HG03025 (cell line): ENCODE results near the gene CACNG5.

ENCODE experiments used
- ATAC-seq: cut with Tn5 transposase; IDR thresholded peaks from one replicate; pipeline ENCODE4 v1.9.1; 2021; ENCODE audit warnings: mild to moderate bottlenecking, moderate library complexity; ENCODE audit not compliant: unreplicated experiment, low FRiP score

CACNG5 gene

DNA sequence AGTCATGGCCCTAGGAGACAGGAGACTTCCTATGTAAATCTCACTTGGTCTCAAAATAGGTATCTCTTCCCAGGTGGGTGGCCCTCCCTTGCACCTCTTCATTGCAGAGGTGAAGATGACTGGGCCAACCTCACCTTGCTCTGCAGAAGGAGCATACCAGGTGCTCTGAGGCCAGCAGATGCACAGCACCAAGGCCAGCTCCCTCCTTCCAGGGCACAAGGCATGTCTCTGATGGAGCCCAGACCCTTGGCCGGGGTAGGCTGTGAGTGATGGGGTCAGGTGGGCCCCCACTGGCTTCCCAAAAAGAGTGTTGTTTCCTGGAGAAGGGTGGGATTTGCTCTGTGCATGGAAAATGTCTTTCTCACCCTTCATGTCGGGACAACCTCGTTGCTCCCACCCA, 12.8 kb downstream of the CACNG5 start:
- ATAC-seq, result no peak

DNA sequence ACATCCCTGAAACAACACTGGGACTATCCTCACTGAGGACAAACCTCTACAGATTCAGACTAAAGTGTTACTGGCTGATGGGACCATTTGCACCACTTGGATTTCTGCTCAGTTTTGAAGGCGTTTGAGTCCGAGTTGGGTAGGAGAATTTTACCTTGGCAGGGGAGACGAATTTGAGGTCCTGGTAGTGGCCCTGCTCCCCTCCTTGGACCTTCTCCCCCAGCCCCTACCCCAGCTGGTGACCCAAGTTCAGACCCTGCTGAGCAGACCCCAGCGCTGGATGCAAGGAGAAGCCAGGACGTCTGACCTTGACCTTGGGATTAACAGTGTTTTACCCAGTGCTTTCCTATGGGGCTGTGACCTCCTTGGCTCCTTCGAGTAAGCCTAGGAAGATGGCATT, 13.6 kb downstream of the CACNG5 start:
- ATAC-seq, result no peak

DNA sequence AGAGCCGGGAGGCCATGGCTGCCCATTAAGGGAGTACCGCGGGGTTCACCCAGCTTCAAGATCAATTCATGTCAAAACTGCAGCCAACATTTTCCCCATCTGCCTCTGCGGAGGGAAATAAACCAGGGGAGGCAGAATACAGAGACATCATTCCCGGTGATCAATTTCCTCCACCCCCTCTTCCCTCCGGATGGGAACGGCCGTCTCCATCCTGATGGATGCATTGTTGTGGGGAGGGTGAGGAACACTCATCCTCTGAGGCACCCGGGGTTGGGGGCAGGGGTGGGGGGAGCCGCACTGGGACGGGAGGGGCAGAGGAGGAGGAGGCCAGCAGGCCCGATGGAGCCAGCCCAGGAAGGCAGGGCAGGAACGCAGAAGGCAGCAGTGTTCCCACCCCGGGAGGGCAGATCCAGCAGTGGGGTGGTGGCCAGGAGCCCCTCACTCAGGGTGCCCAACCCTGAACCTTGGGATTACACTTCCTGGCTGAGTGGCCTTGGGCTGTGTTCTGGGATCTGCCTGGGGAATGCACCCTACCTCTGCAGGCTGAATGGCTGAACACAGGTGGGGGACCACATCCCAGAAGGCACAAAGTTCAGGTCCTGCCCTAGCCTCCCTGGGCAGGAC, 14.2 kb downstream of the CACNG5 start:
- no peak for ATAC-seq

GRCh38 chr17:66849851-66850580, 15.1 kb downstream of the CACNG5 start:
- no peak for ATAC-seq

DNA sequence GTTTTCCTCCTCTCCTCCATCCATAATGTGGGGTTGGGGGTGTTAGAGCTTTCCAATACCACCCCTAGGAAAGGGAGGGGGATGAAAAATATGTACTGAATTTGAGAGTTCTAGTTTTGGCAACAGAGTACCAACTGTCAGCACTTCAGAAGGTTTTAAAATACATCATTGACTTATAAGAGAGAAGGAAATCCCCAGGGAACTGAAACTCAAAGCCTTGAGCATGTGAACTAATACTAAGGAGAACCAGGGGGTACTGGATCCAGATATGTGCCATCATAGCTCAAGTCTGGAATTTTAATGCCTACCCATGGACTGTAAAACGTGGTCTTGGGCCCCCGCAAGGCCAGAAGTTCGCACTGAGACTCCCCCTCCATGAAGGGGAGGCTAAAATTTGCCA, 15.8 kb downstream of the CACNG5 start:
- ATAC-seq, result no peak

GRCh38 chr17:66855204-66855603, 20.3 kb downstream of the CACNG5 start:
- ATAC-seq, result no peak

DNA sequence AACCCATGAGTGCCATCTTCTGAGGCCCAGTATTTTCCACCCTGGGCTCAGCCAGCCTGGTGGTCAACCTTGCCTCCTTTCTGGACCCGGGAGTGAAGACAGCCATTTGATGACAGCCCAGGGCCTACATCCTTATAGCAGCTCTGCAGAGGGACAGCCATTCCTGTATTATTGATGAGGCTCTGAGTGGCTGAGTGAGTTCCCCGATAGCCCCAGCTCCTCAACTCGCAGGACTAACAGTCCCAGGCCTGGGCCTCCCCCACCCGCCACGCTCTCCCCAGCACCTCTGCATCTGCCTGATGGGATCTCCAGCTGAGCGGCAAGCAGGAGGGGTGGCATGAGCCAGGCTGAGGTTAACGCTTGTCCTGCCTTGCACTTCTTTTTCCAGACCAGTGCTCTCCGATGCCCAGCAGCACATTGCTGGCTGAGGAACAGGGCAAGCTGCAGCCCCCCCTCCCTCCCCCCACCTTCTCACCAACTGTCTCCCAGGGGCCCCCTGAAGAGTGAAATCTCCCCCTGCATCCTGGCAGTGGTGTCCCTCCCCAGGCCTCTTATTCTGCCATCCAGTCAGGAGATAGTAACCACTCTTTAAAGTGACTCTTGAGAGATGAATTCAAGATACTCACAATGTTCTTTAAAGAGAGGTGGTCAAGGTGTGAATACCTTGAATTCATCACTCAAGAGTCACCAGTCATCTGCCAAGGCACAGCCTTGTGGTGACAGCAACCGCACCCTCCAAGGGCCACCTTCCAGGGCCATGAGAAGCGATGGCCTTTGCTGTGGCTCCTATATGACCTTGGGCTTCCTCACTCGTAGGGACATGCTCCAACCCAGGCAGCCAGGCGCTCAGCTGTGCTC, 23.5 kb downstream of the CACNG5 start:
- no peak for ATAC-seq

GRCh38 chr17:66859353-66859752, 24.4 kb downstream of the CACNG5 start:
- no peak for ATAC-seq

GRCh38 chr17:66860204-66860603, 25.3 kb downstream of the CACNG5 start:
- ATAC-seq, result no peak

DNA sequence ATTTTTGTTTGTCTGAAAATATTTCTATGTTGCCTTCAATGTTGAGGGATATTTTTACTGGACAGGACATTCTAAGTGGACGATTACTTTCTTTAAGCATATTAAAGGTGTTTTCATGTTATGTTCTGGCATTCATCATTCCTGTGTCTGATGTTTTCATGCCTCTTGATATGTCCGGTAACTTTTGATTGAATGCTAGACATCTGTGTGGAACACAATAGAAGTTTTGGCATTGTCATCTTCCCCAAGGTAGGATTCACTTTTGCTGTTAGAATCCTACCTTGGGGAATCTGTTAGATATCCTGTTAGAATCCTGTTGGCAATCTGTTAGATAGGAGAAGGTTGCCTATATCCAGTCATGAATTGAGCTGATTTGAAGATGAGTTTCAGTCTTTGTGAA, 28.9 kb downstream of the CACNG5 start:
- ATAC-seq, result no peak

DNA sequence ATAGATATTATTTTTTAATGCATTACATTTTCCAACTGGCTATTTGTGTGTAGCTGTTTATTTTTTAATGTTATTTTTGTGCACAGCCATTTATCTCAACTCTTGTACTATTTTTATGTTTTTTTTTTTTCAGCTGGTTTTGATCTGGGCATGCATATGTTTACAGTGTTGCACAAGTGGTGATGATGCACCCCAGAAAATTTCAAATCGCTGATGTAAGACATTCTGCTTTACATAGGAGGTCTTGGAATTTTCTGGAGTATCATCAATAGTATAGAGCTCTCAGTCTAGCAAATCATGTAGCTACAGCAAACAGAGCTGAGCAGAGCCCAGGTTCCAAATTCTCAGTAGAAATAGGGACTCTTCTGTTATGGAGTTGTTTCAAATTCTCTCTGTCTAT, 30.2 kb downstream of the CACNG5 start:
- no peak for ATAC-seq

DNA sequence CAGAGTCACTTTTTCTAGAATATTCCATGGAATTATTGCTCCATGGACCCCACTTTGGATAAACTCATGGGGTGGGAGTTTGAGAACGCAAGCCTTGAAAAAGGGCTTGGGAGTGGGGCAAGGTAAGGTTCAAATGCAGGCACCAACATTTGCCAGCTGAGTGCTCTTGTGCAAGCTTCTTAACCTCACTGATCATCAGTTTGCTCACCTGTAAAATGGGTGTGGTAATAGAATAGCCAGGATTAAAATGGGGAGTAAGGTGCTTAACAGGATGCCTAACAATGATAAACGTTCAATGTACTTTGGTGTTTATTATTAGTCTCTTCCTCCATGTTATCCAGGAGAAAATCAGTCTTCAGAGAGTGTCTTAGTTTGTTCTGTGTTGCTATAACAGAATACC, 39.0 kb downstream of the CACNG5 start:
- no peak for ATAC-seq

DNA sequence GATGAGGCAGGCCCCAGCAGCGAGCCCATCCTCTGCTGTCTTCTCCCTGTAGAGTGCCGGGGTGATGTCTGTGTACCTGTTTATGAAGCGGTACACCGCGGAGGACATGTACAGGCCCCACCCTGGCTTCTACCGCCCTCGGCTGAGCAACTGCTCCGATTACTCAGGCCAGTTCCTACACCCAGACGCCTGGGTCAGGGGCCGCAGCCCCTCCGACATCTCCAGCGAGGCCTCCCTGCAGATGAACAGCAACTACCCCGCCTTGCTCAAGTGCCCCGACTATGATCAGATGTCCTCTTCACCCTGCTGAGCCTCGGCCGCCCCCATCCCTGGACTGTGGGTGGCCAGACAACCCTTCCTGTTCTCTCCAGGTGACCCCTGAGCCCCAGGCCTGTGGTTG, 50.0 kb downstream of the CACNG5 start:
- no peak for ATAC-seq

- ATAC-seq, result no peak
Observed at GRCh38 chr17:66885417-66885816, 50.5 kb downstream of the CACNG5 start.

DNA sequence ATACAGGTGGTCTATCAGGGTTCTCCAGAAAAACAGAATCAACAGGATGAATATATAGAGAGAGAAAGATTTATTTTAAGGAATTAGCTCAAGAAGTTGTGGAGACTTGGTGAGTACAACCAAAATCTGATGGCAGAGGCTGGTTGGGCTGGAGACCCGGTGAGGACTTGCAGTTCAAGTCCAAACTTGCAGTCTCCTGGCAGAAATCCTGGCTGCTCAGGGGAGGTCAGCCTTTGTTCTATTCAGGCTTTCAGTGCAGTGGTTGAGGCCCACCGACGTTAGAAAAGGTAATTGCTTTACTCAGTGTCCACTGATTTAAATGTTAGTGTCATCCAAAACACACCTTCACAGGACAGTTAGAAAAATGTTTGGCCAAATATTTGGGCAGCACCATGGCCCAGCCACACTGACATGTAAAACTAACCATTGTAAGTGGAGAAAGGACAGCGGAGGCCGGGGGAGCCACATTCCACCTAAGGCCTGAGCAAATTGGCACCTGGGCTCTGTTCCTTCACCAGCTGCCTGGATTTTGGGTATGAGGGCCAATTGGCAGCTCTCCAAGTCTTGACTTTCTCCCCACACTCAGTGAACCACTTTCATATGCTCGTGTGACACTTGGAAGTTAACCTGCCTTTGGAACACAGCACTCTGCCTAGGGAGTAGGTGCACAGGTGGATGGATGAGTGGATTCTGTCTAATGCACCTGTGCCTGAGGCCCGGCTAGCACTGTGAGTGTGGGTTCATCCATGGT, 54.7 kb downstream of the CACNG5 start:
- ATAC-seq, result no peak

DNA sequence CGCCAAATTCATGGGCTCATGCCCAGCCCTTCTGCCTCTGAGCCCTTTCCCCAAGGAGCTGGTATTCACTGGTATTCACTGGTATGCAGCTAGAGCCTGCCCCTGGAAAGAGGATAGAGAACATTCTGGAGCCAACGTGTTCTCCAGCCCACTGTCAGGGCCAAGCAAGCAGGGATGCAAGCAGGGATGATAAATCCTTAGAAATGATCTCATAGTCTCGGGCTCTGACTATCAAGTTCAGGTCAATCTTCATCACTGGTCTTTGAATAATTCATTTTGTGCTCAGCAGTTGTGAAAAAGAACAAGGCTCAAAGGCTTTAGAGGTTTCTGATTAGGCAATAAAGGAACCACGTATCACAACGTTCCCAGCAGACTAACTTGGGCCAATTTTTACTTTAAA, 57.3 kb downstream of the CACNG5 start:
- no peak for ATAC-seq

DNA sequence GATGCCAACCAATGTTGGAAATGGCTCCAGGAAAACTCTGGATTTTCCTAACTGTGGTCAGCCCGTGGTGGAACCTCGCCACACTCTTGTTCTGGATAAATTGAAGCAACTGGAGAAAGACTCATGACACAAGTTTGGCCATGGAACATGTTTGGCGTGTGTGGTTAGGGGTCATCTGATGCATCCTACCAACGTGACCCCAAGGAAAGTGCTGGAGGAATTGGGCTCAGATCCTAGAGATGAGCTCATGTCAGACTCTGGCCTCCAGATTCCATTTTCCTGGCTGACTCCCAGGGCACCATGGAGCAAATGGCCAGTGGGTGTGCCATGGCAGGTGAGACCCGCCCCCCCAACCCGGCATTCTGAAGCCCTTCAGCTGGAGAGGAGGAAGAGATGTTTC, 58.5 kb downstream of the CACNG5 start:
- no peak for ATAC-seq

DNA sequence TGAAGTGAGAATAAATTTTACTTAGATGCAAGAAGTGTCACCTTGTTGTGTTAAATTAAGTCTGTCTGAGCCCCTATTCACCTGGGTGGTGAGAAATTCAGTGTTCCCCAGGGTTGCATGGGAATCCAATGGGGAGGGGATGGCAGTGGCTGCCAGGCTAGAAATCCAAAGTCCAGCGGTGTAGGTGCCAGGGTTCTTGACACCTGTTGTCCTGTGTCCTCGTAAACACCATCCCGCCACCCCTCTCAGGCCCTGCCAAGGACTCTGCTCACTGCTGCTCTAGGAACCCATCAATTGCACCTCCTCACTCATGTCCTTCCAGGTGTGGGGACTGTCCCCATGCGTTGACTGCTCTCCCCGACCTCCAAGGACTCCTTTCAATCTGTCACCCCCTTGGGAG, 58.9 kb downstream of the CACNG5 start:
- ATAC-seq, result no peak

GRCh38 chr17:66897141-66897540, 62.2 kb downstream of the CACNG5 start:
- no peak for ATAC-seq

DNA sequence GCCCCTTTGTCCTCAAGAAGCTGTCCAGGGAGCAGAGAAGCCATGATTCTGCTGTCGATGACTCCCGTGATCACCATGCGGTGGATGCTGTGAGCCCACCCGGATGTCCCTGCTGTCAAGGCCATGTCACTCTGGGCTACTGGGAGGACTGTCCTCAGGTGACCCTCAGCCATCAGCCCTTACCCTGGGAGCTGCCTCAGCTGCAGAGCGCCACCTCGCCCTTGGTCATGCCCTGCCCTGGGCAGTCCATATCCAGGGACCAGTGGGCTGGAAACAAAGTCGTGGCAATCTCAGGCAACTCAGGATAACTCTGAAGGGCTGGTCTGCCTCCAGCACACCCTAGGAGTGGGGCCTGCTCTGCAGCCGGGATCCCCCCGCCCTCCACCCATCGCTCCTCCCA, 63.6 kb downstream of the CACNG5 start:
- ATAC-seq, result no peak
